ENCODE results near the gene ARID4B.
A peak's percentile ranks its signal among the peaks of the same experiment; 100 is the strongest.

The ARID4B gene

DNA sequence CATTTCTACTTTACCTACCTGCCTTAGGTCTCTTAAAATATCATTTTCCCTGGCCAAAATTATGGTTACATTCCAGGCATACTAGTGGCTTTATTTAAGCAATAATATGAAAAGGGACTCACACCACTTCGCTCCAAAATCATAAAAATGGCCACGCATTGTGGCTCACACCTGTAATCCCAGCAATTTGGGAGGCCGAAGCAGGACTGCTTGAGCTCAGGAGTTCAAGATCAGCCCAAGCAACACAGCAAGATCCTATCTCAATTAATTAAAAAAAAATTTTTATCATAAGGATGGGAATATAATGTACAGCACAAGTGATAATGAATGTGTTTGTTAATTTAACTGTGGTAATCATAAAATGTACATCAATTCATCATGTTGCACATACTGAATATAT lies 65.4 kb downstream of the ARID4B start (continued):
- TF ChIP-seq ZNF600 (tag by site-specific recombination; IDR thresholded peaks at IDR 0.05), result no peak

DNA sequence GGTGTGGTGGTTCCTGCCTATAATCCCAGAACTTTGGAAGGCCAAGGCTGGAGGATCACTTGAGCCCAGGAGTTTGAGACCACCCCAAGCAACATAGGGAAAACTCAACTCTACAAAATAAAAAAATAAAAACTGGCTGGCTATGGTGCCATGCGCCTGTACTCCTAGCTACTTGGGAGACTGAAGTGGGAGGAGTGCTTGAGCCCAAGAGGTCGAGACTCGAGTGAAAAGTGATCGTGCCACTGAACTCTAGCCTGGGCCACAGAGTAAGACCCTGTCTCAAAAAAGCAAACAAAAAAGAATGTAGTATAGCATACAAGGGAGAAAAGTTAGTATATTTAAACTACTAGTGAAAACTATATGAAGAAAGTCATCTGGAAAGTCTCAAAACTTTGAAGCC lies 66.7 kb downstream of the ARID4B start:
- TF ChIP-seq PRDM1 (tag by site-specific recombination; IDR thresholded peaks at IDR 0.05), result peak; percentile 70; the same call in 1 of the 2 replicates
- no peak for TF ChIP-seq ZSCAN30 (tag by site-specific recombination; IDR thresholded peaks at IDR 0.05)
- TF ChIP-seq GLI4 (tag by site-specific recombination; IDR thresholded peaks at IDR 0.05), result no peak
- TF ChIP-seq, protein P1, sequence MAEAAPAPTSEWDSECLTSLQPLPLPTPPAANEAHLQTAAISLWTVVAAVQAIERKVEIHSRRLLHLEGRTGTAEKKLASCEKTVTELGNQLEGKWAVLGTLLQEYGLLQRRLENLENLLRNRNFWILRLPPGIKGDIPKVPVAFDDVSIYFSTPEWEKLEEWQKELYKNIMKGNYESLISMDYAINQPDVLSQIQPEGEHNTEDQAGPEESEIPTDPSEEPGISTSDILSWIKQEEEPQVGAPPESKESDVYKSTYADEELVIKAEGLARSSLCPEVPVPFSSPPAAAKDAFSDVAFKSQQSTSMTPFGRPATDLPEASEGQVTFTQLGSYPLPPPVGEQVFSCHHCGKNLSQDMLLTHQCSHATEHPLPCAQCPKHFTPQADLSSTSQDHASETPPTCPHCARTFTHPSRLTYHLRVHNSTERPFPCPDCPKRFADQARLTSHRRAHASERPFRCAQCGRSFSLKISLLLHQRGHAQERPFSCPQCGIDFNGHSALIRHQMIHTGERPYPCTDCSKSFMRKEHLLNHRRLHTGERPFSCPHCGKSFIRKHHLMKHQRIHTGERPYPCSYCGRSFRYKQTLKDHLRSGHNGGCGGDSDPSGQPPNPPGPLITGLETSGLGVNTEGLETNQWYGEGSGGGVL (tag by site-specific recombination; IDR thresholded peaks at IDR 0.05), result no peak
- TF ChIP-seq, protein P2, sequence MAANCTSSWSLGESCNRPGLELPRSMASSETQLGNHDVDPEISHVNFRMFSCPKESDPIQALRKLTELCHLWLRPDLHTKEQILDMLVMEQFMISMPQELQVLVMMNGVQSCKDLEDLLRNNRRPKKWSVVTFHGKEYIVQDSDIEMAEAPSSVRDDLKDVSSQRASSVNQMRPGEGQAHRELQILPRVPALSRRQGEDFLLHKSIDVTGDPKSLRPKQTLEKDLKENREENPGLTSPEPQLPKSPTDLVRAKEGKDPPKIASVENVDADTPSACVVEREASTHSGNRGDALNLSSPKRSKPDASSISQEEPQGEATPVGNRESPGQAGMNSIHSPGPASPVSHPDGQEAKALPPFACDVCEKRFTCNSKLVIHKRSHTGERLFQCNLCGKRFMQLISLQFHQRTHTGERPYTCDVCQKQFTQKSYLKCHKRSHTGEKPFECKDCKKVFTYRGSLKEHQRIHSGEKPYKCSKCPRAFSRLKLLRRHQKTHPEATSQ (tag by site-specific recombination; IDR thresholded peaks at IDR 0.05), result no peak
- peak; percentile 50 for TF ChIP-seq ZNF335 (tag by site-specific recombination; conservative IDR thresholded peaks at IDR 0.05)
- no peak for TF ChIP-seq ZNF311 (tag by site-specific recombination; IDR thresholded peaks at IDR 0.05; ENCODE audit: borderline replicate concordance)
- TF ChIP-seq KLF10 (tag by site-specific recombination; IDR thresholded peaks at IDR 0.05), result no peak
- TF ChIP-seq, protein P3, sequence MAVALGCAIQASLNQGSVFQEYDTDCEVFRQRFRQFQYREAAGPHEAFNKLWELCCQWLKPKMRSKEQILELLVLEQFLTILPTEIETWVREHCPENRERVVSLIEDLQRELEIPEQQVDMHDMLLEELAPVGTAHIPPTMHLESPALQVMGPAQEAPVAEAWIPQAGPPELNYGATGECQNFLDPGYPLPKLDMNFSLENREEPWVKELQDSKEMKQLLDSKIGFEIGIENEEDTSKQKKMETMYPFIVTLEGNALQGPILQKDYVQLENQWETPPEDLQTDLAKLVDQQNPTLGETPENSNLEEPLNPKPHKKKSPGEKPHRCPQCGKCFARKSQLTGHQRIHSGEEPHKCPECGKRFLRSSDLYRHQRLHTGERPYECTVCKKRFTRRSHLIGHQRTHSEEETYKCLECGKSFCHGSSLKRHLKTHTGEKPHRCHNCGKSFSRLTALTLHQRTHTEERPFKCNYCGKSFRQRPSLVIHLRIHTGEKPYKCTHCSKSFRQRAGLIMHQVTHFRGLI (tag by site-specific recombination; IDR thresholded peaks at IDR 0.05), result no peak
- ChIA-PET POLR2A (interaction anchor here (0.8 to 1.4 kb wide), 2 partner anchors 65 to 243 kb away, joined by 3 read pairs; partner anchors contain the start of gene B3GALNT2), CTCF (interaction anchor here (0.6 to 1.9 kb wide), 6 partner anchors 11 to 762 kb away, joined by 3 to 12 read pairs (median 4); partner anchors contain the start of gene ARID4B)

GRCh38 chr1:235259133-235259778 lies 68.7 kb downstream of the ARID4B start:
- ChIA-PET CTCF (interaction anchor here (0.7 to 2.6 kb wide), 8 partner anchors 10 to 246 kb away, joined by 3 to 19 read pairs (median 3); partner anchors contain the start of genes ARID4B and GGPS1), POLR2A (interaction anchor here (1.2 kb wide), 1 partner anchor 69 kb away, joined by 9 read pairs; the partner anchor contains the start of genes ARID4B and GGPS1)
- Histone ChIP-seq H3K36me3 (ENCODE audit: control insufficient read depth in 2 of 2, insufficient read depth in 1 of 2, low read length in 2 of 2) (peaks cover 5 to 6% of the 10 kb centered on the region in 2 experiments; a peak in 2 of 3 replicates), H3K4me3 (ENCODE audit: low read depth, low read length) (no peak overlapping the region), H3K9me3 (ENCODE audit: control insufficient read depth, insufficient read depth, low read depth, low read length) (no peaks in the 10 kb centered on the region), H3K4me1 (ENCODE audit: control insufficient read depth, insufficient read depth, low read length) (peaks cover 21% of the 10 kb centered on the region), H3K27ac (ENCODE audit: extremely low read depth, low read depth, low read length) (no peak overlapping the region)
- TF ChIP-seq ZFP69B (tag by site-specific recombination; IDR thresholded peaks at IDR 0.05), result no peak
- no peak for TF ChIP-seq REPIN1 (tag by site-specific recombination; IDR thresholded peaks at IDR 0.05; ENCODE audit: low read depth)
- no peak for TF ChIP-seq ZNF785 (tag by site-specific recombination; IDR thresholded peaks at IDR 0.05)
- TF ChIP-seq, protein P4, sequence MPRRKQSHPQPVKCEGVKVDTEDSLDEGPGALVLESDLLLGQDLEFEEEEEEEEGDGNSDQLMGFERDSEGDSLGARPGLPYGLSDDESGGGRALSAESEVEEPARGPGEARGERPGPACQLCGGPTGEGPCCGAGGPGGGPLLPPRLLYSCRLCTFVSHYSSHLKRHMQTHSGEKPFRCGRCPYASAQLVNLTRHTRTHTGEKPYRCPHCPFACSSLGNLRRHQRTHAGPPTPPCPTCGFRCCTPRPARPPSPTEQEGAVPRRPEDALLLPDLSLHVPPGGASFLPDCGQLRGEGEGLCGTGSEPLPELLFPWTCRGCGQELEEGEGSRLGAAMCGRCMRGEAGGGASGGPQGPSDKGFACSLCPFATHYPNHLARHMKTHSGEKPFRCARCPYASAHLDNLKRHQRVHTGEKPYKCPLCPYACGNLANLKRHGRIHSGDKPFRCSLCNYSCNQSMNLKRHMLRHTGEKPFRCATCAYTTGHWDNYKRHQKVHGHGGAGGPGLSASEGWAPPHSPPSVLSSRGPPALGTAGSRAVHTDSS (tag by site-specific recombination; IDR thresholded peaks at IDR 0.05), result no peak
- no peak for TF ChIP-seq PRDM6 (tag by site-specific recombination; IDR thresholded peaks at IDR 0.05)
- TF ChIP-seq ZNF792 (tag by site-specific recombination; IDR thresholded peaks at IDR 0.05), result no peak
- no peak for TF ChIP-seq WT1 (tag by site-specific recombination; IDR thresholded peaks at IDR 0.05)
- TF ChIP-seq SP7 (tag by site-specific recombination; IDR thresholded peaks at IDR 0.05), result no peak
- TF ChIP-seq MZF1 (tag by site-specific recombination; IDR thresholded peaks at IDR 0.05; ENCODE audit: borderline replicate concordance), result no peak
- TF ChIP-seq ZNF560 (tag by site-specific recombination; IDR thresholded peaks at IDR 0.05; ENCODE audit: borderline replicate concordance), result no peak
- no peak for TF ChIP-seq ZXDB (tag by site-specific recombination; IDR thresholded peaks at IDR 0.05)
- TF ChIP-seq GLIS1 (tag by site-specific recombination; IDR thresholded peaks at IDR 0.05), result no peak
- peak; percentile 14; the same call in 1 of the 2 replicates for TF ChIP-seq OSR2 (tag by site-specific recombination; IDR thresholded peaks at IDR 0.05)
- TF ChIP-seq ZNF830 (tag by site-specific recombination; IDR thresholded peaks at IDR 0.05; ENCODE audit: low read depth), result no peak
- TF ChIP-seq ZNF214 (tag by site-specific recombination; IDR thresholded peaks at IDR 0.05; ENCODE audit: borderline replicate concordance), result no peak

More for the DNA sequence above, 66.7 kb downstream of the ARID4B start:
- Histone ChIP-seq H3K4me1 (ENCODE audit: control insufficient read depth, insufficient read depth, low read length) (peaks cover 30% of the 10 kb centered on the region), H3K9me3 (ENCODE audit: control insufficient read depth, insufficient read depth, low read depth, low read length) (no peaks in the 10 kb centered on the region), H3K4me3 (ENCODE audit: low read depth, low read length) (no peak overlapping the region), H3K36me3 (ENCODE audit: control insufficient read depth in 2 of 2, insufficient read depth in 1 of 2, low read length in 2 of 2) (peaks cover 5 to 6% of the 10 kb centered on the region in 2 experiments; a peak in 2 of 3 replicates), H3K27ac (ENCODE audit: extremely low read depth, low read depth, low read length) (peak overlapping the region; percentile 4; the same call in 1 of the 2 replicates)
